ENCODE measurements around the gene PRSS56.

DNA sequence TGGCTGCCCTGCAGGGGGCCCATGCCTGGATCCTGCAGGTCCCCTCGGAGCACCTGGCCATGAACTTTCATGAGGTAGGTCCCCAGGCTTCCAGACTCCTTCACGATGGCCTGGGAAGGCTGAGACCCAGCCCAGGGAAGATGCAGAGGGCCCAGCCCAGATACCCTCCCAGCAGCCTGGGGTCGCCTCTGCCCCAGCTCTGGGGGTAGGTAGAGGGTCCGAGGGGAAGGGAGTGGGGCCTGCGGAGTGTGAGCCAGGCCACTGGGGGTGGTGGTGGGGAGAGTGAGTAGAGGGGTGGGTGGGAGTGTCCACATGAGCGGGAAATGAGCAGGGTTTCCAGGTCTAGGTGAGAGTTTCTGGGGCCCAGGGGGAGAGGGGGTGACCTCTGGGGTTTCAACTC, 4.6 kb downstream of the PRSS56 start:
- TF ChIP-seq EP300 (IDR thresholded peaks at IDR 0.05), result no peak
- TF ChIP-seq CTCF (IDR thresholded peaks at IDR 0.05), result no peak

Data from ovary (tissue), 3 donors.